Parathyroid adenoma (tissue), 2 donors: Measurements from ENCODE around the gene TAPBPL.

ENCODE experiments used
- H2AFZ ChIP-seq: fragments of 300-600 bp; sonication (generic); one replicate; pipeline ENCODE4 v1.7.0; 2017; ENCODE audit warnings: antibody characterized with exemption, mild to moderate bottlenecking
- H3K27ac ChIP-seq: fragments of 300-600 bp; sonication (generic); one replicate; pipeline ENCODE4 v1.7.0; 2017
- H3K27me3 ChIP-seq: fragments of 300-600 bp; sonication (generic); one replicate; pipeline ENCODE4 v1.7.0; 2017; ENCODE audit warnings: low read length; ENCODE audit not compliant: control insufficient read depth, insufficient read depth
- H3K36me3 ChIP-seq: fragments of 300-600 bp; sonication (generic); one replicate; pipeline ENCODE4 v1.7.0; 2017; ENCODE audit warnings: low read length; ENCODE audit not compliant: control insufficient read depth, insufficient read depth
- H3K4me1 ChIP-seq: fragments of 300-600 bp; sonication (generic); one replicate; pipeline ENCODE4 v1.7.0; 2017; ENCODE audit warnings: control low read depth
- H3K4me2 ChIP-seq: fragments of 300-600 bp; sonication (generic); one replicate; pipeline ENCODE4 v1.7.0; 2017; ENCODE audit warnings: low read length
- H3K4me3 ChIP-seq: fragments of 300-600 bp; sonication (generic); one replicate; pipeline ENCODE4 v1.7.0; 2017; ENCODE audit warnings: low read depth, low read length
- H3K79me2 ChIP-seq: fragments of 300-600 bp; sonication (generic); one replicate; pipeline ENCODE4 v1.7.0; 2017; ENCODE audit warnings: control low read depth
- H3K9ac ChIP-seq: fragments of 300-600 bp; sonication (generic); one replicate; pipeline ENCODE4 v1.7.0; 2017; ENCODE audit warnings: mild to moderate bottlenecking
- H3K9me3 ChIP-seq: fragments of 300-600 bp; sonication (generic); one replicate; pipeline ENCODE4 v1.7.0; 2017; ENCODE audit warnings: low read length; ENCODE audit not compliant: control insufficient read depth
- TF ChIP-seq, protein P1 (sequence below): fragments of 300-600 bp; sonication (generic); IDR thresholded peaks from one replicate; pipeline ENCODE4 v1.7.0; 2017; ENCODE audit warnings: antibody characterized with exemption, mild to moderate bottlenecking
- donor health status: primary hyperparathyroidism.

TAPBPL gene

DNA sequence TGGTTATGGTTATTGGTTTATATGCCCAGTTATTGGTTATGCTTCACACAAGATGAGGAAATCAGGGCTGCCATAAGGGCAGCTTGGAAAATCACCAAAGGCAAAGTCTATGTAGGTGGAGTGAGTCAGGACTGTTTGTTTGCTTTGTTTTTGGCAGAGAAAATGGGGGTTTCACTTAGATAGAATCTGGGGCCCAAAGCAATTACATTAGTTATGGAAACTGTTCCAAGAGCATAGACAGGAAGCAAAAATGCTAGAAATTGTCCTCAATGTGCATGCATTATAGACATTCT is 16.4 kb downstream of the TAPBPL start:
- TF ChIP-seq, protein P1, sequence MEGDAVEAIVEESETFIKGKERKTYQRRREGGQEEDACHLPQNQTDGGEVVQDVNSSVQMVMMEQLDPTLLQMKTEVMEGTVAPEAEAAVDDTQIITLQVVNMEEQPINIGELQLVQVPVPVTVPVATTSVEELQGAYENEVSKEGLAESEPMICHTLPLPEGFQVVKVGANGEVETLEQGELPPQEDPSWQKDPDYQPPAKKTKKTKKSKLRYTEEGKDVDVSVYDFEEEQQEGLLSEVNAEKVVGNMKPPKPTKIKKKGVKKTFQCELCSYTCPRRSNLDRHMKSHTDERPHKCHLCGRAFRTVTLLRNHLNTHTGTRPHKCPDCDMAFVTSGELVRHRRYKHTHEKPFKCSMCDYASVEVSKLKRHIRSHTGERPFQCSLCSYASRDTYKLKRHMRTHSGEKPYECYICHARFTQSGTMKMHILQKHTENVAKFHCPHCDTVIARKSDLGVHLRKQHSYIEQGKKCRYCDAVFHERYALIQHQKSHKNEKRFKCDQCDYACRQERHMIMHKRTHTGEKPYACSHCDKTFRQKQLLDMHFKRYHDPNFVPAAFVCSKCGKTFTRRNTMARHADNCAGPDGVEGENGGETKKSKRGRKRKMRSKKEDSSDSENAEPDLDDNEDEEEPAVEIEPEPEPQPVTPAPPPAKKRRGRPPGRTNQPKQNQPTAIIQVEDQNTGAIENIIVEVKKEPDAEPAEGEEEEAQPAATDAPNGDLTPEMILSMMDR = no peak
- Histone ChIP-seq H3K27ac (no peak overlapping the region), H3K4me1 (peaks cover 13% of the 10 kb centered on the region)

DNA sequence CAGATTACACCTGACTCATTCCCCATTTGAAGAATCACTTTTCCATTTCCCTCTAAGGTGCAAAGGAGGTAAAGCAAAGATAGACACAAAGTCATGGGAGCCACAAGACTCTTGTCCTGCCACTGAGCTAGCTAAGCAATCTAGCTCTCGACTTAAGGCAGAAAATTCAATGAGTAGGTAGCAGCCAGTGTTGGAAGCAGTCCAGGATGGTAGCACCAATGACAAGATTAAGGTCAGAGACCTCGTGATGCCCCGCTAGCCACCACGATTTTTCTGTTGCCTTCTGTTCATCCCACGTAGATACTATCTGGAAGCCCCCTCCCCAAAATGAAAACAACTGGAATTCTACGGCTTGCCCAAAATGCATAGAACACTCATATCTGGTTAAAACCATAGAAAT is 17.2 kb downstream of the TAPBPL start:
- Histone ChIP-seq H3K27me3 (no peaks in the 10 kb centered on the region), H3K4me2 (peak overlapping the region; percentile 97), H2AFZ (no peak overlapping the region), H3K4me1 (peaks cover 13% of the 10 kb centered on the region), H3K9ac (no peak overlapping the region), H3K4me3 (peak overlapping the region; percentile 88), H3K36me3 (no peaks in the 10 kb centered on the region), H3K79me2 (no peaks in the 10 kb centered on the region), H3K27ac (no peak overlapping the region), H3K9me3 (no peaks in the 10 kb centered on the region)
- TF ChIP-seq, protein P1 = no peak

More for the DNA sequence above, 16.4 kb downstream of the TAPBPL start:
- Histone ChIP-seq H3K36me3 (no peaks in the 10 kb centered on the region), H3K27me3 (no peaks in the 10 kb centered on the region), H2AFZ (no peak overlapping the region), H3K4me3 (no peak overlapping the region), H3K79me2 (no peaks in the 10 kb centered on the region), H3K4me2 (no peak overlapping the region), H3K9me3 (no peaks in the 10 kb centered on the region), H3K9ac (no peak overlapping the region)

DNA sequence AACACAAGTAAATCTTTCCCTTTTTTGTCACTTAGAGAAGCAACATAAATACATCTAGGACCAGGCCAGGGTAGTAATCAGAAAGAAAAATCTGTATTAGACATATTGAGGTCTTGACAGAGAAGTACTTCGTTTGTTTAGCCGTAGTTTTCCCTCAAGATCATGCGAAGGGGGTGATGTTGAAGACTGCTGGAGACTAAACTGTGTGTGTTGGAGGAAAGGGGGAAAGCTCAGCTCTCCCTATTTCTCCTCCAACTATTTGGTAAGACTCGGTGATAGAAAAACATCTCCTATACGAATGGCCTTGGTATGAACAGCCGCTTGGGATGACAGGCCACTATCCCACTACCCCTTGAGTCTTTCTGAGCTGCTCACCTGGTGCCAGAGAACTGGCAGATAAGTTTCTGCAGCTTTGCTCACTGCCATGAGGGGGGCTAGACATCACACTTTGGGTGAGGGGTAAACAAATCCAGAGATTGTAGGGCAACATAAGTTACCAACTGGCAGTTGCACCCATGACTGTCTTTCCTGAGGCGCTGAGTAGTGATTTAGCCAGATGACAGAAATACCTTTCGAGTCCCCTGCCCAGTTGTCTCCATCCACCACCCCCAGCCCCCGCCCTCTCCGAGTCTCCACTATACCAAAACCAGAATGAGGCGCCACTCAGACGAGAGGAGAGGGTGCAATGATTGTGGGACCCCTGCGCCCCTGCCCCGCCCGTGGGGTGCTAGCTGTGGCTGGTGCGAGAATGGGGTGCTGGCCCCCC is 17.9 kb downstream of the TAPBPL start:
- H3K36me3 ChIP-seq = no peaks in the 10 kb centered on the region
- H3K9me3 ChIP-seq = no peaks in the 10 kb centered on the region
- peaks cover 13% of the 10 kb centered on the region for H3K4me1 ChIP-seq
- TF ChIP-seq, protein P1 = no peak
- H2AFZ ChIP-seq = peak overlapping the region; percentile 93
- no peaks in the 10 kb centered on the region for H3K27me3 ChIP-seq
- H3K4me2 ChIP-seq = peak overlapping the region; percentile 97
- peak overlapping the region; percentile 88 for H3K4me3 ChIP-seq
- H3K79me2 ChIP-seq = no peaks in the 10 kb centered on the region
- H3K9ac ChIP-seq = peak overlapping the region; percentile 13
- peak overlapping the region; percentile 83 for H3K27ac ChIP-seq

DNA sequence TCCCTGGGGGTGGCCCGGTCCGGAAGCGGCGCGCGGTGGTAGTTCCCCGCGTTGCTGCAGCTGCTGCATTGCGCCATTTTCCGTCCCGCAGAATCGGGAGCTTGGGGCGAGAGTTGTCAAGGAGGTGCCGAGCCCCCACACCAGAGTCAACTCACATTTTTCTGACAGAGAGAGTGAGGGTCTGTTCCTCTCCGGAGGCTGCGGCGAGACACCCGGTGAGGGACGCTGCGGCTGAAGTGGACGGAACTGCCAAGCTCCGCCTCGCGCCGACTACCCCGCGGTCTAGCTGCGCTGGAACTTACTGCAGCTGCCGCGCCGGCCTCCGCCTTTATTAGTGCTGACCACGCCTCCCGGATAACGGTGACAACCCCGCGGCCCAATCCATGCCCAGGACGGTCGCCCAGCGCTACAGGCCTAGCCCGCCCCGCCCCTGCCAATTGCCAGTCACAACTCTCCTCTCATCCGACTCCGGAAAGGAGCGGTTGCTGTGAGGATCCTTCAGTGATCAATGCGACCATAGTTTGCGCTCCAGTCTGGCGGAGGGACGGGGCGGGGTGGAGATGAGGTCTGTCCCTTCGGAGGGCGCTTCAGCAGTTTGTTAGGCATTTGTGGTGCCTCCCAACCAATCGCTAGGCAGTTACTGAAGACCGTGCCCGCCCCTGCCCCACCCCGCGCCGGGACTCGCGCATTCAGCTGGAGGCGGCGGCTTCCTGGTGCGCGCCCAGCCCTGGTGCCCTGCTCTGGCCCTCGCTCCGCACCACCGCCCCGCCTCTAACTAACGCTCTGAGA is 18.7 kb downstream of the TAPBPL start, which contains the start of gene VAMP1:
VAMP1 (minus strand) TSS at position 303 of the 789 bp plus-strand sequence; CDS start at position 157, 146 bp downstream.
- TF ChIP-seq, protein P1 = no peak
- Histone ChIP-seq H3K9ac (peak within 1 kb of the TSS; percentile 13), H2AFZ (peak within 1 kb of the TSS; percentile 93), H3K9me3 (no peaks in the 10 kb centered on the region), H3K27me3 (no peaks in the 10 kb centered on the region), H3K36me3 (no peaks in the 10 kb centered on the region), H3K79me2 (no peaks in the 10 kb centered on the region), H3K4me2 (peak within 1 kb of the TSS; percentile 97), H3K4me3 (peak within 1 kb of the TSS; percentile 88), H3K27ac (peak within 1 kb of the TSS; percentile 83), H3K4me1 (peaks cover 13% of the 10 kb centered on the region)
